Stimulated activated CD4-positive, alpha-beta T cell treated with anti-CD3 and anti-CD28 coated beads, Interleukin-12 subunit alpha, Interleukin-12 subunit beta, amount 100 ng/mL, for 4 hours (primary cell): ENCODE data around the gene PARL.

Experiments
- DNase-seq: peaks from one replicate; pipeline ENCODE4 v3.0.0-alpha.2; 2020

The PARL gene

DNA sequence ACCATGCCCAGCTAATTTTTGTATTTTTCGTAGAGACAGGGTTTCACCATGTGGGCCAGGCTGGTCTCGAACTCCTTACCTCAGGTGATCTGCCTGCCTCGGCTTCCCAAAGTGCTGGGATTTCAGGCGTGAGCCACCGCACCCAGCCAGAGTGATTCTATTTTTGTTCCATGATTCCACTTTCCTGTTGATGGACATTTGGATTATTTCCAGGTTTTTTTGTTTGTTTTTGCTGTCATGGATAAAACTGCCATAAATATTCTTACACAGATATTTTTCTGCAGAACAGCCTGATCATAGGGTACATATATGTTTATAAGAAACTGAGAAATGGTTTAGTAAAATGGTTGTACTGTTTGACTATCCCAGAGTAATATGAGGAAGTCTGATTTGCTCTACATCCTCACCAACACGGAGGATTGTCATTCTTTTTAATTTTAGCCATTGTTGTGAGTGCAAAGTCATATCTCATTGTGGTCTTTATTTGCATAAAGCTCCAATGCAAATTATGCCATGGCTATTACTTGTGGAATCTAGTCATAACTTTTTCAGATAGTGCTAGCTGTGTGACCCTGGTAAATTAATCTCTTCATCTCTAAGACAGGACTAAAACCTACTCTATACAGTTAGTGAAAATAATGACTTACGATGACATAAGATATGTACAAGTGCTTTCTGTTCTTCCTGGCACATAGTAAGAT, 102.0 kb downstream of the PARL start:
- DNase-seq = no peak

DNA sequence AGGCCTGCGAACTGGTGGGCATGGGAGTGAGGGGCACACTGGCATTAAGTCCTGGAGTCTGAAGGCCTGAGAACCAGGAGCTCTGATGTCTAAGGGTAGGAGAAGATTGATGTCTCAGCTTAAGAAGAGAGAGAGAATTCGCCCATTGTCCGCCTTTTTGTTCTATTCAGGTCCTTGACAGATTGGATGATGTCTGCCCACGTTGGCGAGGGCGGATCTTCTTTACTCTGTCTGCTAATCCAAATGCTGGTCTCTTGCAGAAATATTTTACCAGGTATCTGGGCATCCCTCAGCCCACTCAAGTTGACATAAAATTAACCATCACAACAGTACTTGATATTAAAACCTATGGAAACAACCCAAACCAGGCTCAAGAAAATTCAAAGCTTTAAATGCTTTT, 103.4 kb downstream of the PARL start:
- no peak for DNase-seq

DNA sequence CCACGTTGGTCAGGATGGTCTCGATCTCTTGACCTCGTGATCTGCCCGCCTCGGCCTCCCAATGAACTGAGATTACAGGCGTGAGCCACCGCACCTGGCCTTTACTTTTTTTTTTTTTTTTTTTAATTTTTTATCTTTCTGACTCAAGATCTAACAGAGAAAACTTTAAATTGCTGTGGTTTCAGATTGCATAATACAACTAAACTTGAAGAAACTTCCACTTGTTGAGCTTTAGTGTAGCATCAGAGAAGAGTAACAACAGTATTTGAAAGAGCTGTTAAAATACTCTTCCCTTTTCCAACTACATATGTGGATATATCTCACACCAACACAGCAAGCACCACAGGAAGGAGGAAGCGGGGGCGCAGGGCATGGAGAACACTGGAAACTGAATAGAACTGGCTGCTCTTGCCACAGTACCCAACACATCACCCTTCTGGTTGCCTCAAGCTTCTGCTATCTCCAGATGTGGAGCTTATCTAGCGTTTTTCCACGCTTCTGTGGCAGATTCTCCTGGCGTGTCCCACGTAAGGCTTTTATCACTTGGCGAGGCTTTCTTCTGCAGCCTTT, 104.7 kb downstream of the PARL start:
- DNase-seq = no peak
